ENCODE data around the gene HMBS. TPM values are rescaled to one million over a fixed set of nuclear protein-coding genes. Genes with fewer than 3 reads are reported as not detected.
A peak's percentile ranks its signal among the peaks of the same experiment; 100 is the strongest.

HMBS gene
- total and polyA plus RNA-seq, 2 experiments from 2014 or later = 10.9 to 37.7 TPM

DNA sequence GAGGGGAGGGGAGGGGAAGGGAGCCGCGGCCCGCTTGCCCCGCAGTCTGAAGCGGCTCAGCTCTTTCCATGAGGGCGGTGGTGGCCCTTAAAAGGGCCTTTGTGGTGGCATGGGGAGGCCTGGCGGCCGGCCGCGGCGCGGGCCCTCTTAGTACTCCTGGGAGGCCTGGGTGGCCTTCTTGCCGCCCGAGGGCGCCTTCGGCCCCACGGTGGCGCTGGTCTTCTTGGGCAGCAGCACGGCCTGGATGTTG is 10.1 kb downstream of the HMBS start:
- Histone ChIP-seq H3K4me2 (peak overlapping the region; percentile 84), H3K4me3 (peak overlapping the region; percentile 31), H3K4me1 (ENCODE audit: insufficient read depth) (peaks cover 17% of the 10 kb centered on the region), H3K27ac (peak overlapping the region; percentile 96), H3K36me3 (replicated peaks; ENCODE audit: insufficient read depth, low read depth) (no peaks in the 10 kb centered on the region), H3K9me2 (replicated peaks; ENCODE audit: insufficient read depth) (no peaks in the 10 kb centered on the region), H2AFZ (peak overlapping the region; percentile 73), H3K79me2 (peaks cover 40% of the 10 kb centered on the region), H3K27me3 (no peaks in the 10 kb centered on the region), H3K9me3 (ENCODE audit: low read depth) (no peaks in the 10 kb centered on the region), H4K20me1 (ENCODE audit: insufficient read depth, poor library complexity, severe bottlenecking) (peaks cover 6% of the 10 kb centered on the region)
- DNase-seq (ENCODE audit: low spot score) = peak; percentile 93
- TF ChIP-seq, protein P1, sequence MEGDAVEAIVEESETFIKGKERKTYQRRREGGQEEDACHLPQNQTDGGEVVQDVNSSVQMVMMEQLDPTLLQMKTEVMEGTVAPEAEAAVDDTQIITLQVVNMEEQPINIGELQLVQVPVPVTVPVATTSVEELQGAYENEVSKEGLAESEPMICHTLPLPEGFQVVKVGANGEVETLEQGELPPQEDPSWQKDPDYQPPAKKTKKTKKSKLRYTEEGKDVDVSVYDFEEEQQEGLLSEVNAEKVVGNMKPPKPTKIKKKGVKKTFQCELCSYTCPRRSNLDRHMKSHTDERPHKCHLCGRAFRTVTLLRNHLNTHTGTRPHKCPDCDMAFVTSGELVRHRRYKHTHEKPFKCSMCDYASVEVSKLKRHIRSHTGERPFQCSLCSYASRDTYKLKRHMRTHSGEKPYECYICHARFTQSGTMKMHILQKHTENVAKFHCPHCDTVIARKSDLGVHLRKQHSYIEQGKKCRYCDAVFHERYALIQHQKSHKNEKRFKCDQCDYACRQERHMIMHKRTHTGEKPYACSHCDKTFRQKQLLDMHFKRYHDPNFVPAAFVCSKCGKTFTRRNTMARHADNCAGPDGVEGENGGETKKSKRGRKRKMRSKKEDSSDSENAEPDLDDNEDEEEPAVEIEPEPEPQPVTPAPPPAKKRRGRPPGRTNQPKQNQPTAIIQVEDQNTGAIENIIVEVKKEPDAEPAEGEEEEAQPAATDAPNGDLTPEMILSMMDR (IDR thresholded peaks at IDR 0.05; ENCODE audit: poor library complexity) = peak; percentile 68
- TF ChIP-seq EZH2phosphoT487 (IDR thresholded peaks at IDR 0.05; ENCODE audit: low read depth, severe bottlenecking, unreplicated experiment) = no peak
- 0% methylated on average over 13 of the region's 19 CpGs for WGBS (ENCODE audit: low lambda C conversion rate, missing lambda C conversion rate)

DNA sequence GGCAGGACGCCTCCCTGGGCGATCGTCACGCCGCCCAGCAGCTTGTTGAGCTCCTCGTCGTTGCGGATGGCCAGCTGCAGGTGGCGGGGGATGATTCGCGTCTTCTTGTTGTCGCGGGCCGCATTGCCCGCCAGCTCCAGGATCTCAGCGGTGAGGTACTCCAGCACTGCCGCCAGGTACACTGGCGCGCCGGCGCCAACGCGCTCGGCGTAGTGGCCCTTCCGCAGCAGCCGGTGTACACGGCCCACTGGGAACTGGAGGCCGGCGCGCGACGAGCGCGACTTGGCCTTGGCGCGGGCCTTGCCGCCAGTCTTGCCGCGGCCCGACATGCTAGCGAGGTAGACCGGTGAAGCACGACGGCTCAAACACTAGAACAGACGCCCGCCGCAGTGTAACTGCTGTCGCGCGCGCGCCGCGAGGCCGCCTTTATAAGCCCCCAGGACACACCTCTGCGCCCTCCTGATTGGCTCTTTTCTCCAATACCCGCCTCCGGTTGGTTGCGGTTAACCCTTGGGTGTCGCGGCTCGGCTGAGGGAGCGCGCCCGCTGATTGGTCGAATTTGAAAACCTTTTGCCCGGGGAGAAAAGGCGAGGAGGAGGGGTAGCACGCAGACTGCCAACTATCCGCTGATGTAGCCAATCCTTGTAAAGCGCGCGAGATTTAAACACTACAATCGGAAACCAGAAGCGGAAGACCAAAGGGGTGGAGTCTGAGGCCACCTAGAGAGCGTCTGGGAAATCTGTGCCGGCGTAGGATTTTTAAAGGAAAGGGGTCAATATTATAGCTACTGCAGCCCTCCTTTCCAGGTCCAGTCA is 10.6 kb downstream of the HMBS start:
- 1% methylated on average over 79 of the region's 79 CpGs for WGBS (ENCODE audit: low lambda C conversion rate, missing lambda C conversion rate)
- peak overlapping the region; percentile 73 for H2AFZ ChIP-seq

DNA sequence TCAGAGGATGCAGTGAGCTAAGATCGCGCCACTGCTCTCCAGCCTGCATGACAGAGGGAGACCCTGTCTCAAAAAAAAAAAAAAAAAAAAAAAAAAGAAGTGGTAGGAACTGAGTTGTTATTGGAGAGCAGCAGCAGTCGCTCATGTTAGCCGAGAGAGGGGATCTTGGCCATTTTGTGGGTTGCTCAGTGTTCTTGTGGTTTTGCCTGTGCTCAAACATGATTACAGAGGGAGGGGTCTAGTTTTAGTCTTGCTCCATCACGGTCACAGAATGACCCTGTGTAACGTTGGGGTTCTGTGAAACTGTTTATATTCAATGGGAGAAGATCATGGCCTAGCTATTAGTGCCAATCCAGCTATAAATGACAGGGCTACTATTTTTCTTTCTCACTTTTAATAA is 15.0 kb downstream of the HMBS start:
- 93% methylated on average over 6 of the region's 6 CpGs for WGBS (ENCODE audit: low lambda C conversion rate, missing lambda C conversion rate)
- no peak overlapping the region for H2AFZ ChIP-seq
- no peaks in the 10 kb centered on the region for H3K9me2 ChIP-seq (replicated peaks; ENCODE audit: insufficient read depth)
- H4K20me1 ChIP-seq (ENCODE audit: insufficient read depth, poor library complexity, severe bottlenecking) = no peaks in the 10 kb centered on the region
- no peak for DNase-seq (ENCODE audit: low spot score)
- H3K9me3 ChIP-seq (ENCODE audit: low read depth) = no peaks in the 10 kb centered on the region
- H3K27ac ChIP-seq = no peak overlapping the region
- no peaks in the 10 kb centered on the region for H3K27me3 ChIP-seq
- H3K79me2 ChIP-seq = peaks cover 19% of the 10 kb centered on the region
- H3K4me3 ChIP-seq = no peak overlapping the region
- H3K36me3 ChIP-seq (replicated peaks; ENCODE audit: insufficient read depth, low read depth) = no peaks in the 10 kb centered on the region
- H3K4me2 ChIP-seq = no peak overlapping the region
- TF ChIP-seq EZH2 (IDR thresholded peaks at IDR 0.05; ENCODE audit: borderline replicate concordance) = no peak
- no peak for TF ChIP-seq EZH2phosphoT487 (IDR thresholded peaks at IDR 0.05; ENCODE audit: low read depth, severe bottlenecking, unreplicated experiment)
- TF ChIP-seq, protein P1 (IDR thresholded peaks at IDR 0.05; ENCODE audit: poor library complexity) = no peak
- H3K4me1 ChIP-seq (ENCODE audit: insufficient read depth) = peaks cover 13% of the 10 kb centered on the region

More for the DNA sequence above, 10.6 kb downstream of the HMBS start:
- TF ChIP-seq EZH2phosphoT487 (IDR thresholded peaks at IDR 0.05; ENCODE audit: low read depth, severe bottlenecking, unreplicated experiment) = no peak
- TF ChIP-seq, protein P1 (IDR thresholded peaks at IDR 0.05; ENCODE audit: poor library complexity) = peak; percentile 4
- H3K9me2 ChIP-seq (replicated peaks; ENCODE audit: insufficient read depth) = no peaks in the 10 kb centered on the region
- no peaks in the 10 kb centered on the region for H3K27me3 ChIP-seq
- H3K4me3 ChIP-seq = peak overlapping the region; percentile 31
- peak overlapping the region; percentile 96 for H3K27ac ChIP-seq
- H4K20me1 ChIP-seq (ENCODE audit: insufficient read depth, poor library complexity, severe bottlenecking) = peaks cover 6% of the 10 kb centered on the region
- H3K9me3 ChIP-seq (ENCODE audit: low read depth) = no peaks in the 10 kb centered on the region
- peaks cover 17% of the 10 kb centered on the region for H3K4me1 ChIP-seq (ENCODE audit: insufficient read depth)
- peak; percentile 99 for DNase-seq (ENCODE audit: low spot score)
- peaks cover 44% of the 10 kb centered on the region for H3K79me2 ChIP-seq
- no peaks in the 10 kb centered on the region for H3K36me3 ChIP-seq (replicated peaks; ENCODE audit: insufficient read depth, low read depth)
- peak overlapping the region; percentile 84 for H3K4me2 ChIP-seq
